Endothelial cell of umbilical vein (primary cell): ENCODE results near the gene AGMO. TPM values are rescaled to one million over a fixed set of nuclear protein-coding genes. Genes with fewer than 3 reads are reported as not detected.
A peak's percentile ranks its signal among the peaks of the same experiment; 100 is the strongest.

Experiments used
- BruUV-seq: library from RNA; stranded (reverse); fragments of 400-500 nt; replicated peaks from 2 replicates; lab custom pipeline; 2021; lab: Mats Ljungman, UMichigan
- CTCF ChIA-PET: fragments of 300-600, 350-600 bp; sonication (Branson Sonifier 250); formaldehyde crosslinking; loops from one replicate; lab custom pipeline; 2021; ENCODE audit warnings: antibody characterized with exemption, inconsistent platforms; lab: Charles Lee
- POLR2A ChIA-PET: fragments of 300-600, 350-600 bp; sonication (Branson Sonifier 250); formaldehyde crosslinking; loops from one replicate; lab custom pipeline; 2021; ENCODE audit warnings: antibody characterized with exemption, inconsistent platforms; lab: Charles Lee
- DNase-seq: peaks from one replicate; pipeline ENCODE4 v3.0.0-alpha.2; 2011; ENCODE audit warnings: low read depth, low spot score
- FAIRE-seq: peaks from 2 replicates; lab custom pipeline; 2011; peaks lifted over from hg19 to GRCh38; lab: Jason Lieb, UNC
- H2AFZ ChIP-seq: 2 replicates; pipeline ENCODE4 v1.6.0; 2012; ENCODE audit warnings: low read depth, low read length, control low read depth, inconsistent platforms
- H3K27ac ChIP-seq: 2 replicates; pipeline ENCODE4 v1.5.1; 2011; ENCODE audit warnings: low read depth, mild to moderate bottlenecking, control low read depth, low read length, moderate library complexity; ENCODE audit not compliant: insufficient read depth
- H3K27me3 ChIP-seq, 2 experiments: 2 replicates each; pipeline versions ENCODE4 v1.6.0 to v1.6.1; 2011; ENCODE audit warnings: low read length in 2 of 2, mixed read lengths in 1 of 2; ENCODE audit not compliant: control insufficient read depth in 2 of 2, insufficient read depth in 2 of 2
- H3K36me3 ChIP-seq, 2 experiments: 2 replicates in 1 of 2; 3 replicates in 1 of 2; pipeline ENCODE4 v1.5.1; 2011; ENCODE audit warnings: low read length in 2 of 2, mild to moderate bottlenecking in 1 of 2, moderate library complexity in 1 of 2; ENCODE audit not compliant: control insufficient read depth in 2 of 2, insufficient read depth in 2 of 2; ENCODE audit errors: extremely low read depth in 1 of 2
- H3K4me1 ChIP-seq: 3 replicates; pipeline ENCODE4 v1.5.1; 2011; ENCODE audit warnings: mild to moderate bottlenecking, low read length; ENCODE audit not compliant: control insufficient read depth, insufficient read depth; ENCODE audit errors: extremely low read depth
- H3K4me2 ChIP-seq: 2 replicates; pipeline ENCODE4 v1.6.1; 2011; ENCODE audit warnings: low read length, control low read depth, mixed read lengths; ENCODE audit not compliant: insufficient read depth
- H3K4me3 ChIP-seq, 3 experiments: fragments of 200-600 bp in 1 of 3; sonication (generic), shearing (Covaris generic) in 1 of 3; replicated peaks in 1 of 3; 2 replicates each; pipeline ENCODE4 v1.5.1; 2011 to 2016; ENCODE audit warnings: control low read depth in 3 of 3, low read length in 3 of 3, mild to moderate bottlenecking in 2 of 3, inconsistent platforms in 1 of 3, low read depth in 1 of 3, moderate library complexity in 1 of 3; ENCODE audit not compliant: insufficient read depth in 1 of 3
- H3K79me2 ChIP-seq: 2 replicates; pipeline ENCODE4 v1.6.0; 2012; ENCODE audit warnings: low read length, inconsistent platforms; ENCODE audit not compliant: control insufficient read depth, insufficient read depth
- H3K9ac ChIP-seq: replicated peaks from 2 replicates; pipeline ENCODE3; 2011; ENCODE audit warnings: low read length, control low read depth; ENCODE audit not compliant: insufficient read depth; ENCODE audit errors: extremely low read depth
- H3K9me1 ChIP-seq: replicated peaks from 3 replicates; pipeline ENCODE4 v1.6.0; 2011; ENCODE audit warnings: mild to moderate bottlenecking, low read length; ENCODE audit not compliant: control insufficient read depth, insufficient read depth; ENCODE audit errors: extremely low read depth
- H3K9me3 ChIP-seq: replicated peaks from 2 replicates; pipeline ENCODE4 v1.5.1; 2012; ENCODE audit warnings: low read length, inconsistent platforms; ENCODE audit not compliant: control insufficient read depth, insufficient read depth
- H4K20me1 ChIP-seq: replicated peaks from 2 replicates; pipeline ENCODE3; 2011; ENCODE audit warnings: mild to moderate bottlenecking, low read length; ENCODE audit not compliant: control insufficient read depth, insufficient read depth; ENCODE audit errors: extremely low read depth
- JUN ChIP-seq: IDR thresholded peaks from 2 replicates; pipeline ENCODE4 v1.6.1; 2011; ENCODE audit warnings: borderline replicate concordance, low read depth; ENCODE audit not compliant: insufficient read length, insufficient read depth
- MAX ChIP-seq: IDR thresholded peaks from 2 replicates; pipeline ENCODE4 v1.6.1; 2011; ENCODE audit not compliant: insufficient read depth, insufficient read length
- MYC ChIP-seq: IDR thresholded peaks from one replicate; pipeline ENCODE4 v1.6.1; 2011; ENCODE audit warnings: mild to moderate bottlenecking, low read depth, low read length
- dilution Hi-C: fragments of 300-500 bp; cut with MboI; formaldehyde crosslinking; loops from one replicate; pipeline ENCODE4 v1.15.0; 2019; ENCODE audit warnings: low sequenced_read_pairs; ENCODE audit not compliant: extremely low pct_ligation_motif_present
- intact Hi-C: fragments of 100-400 bp; cut with micrococcal nuclease; formaldehyde crosslinking; loops from one replicate; pipeline ENCODE4 v1.10.0; 2022
- polyA plus RNA-seq, 4 experiments: library from polyadenylated mRNA; depleted of rRNA in 3 of 4; stranded (reverse) in 3 of 4; unstranded in 1 of 4; fragments of >200 nt; gene quantifications; 2 replicates each; pipeline versions ENCODE4 v1.2.1 to v1.2.3, GENCODE V29; 2011 to 2012; ENCODE audit warnings: missing spikeins in 1 of 4
- total RNA-seq: library from RNA; stranded (reverse); gene quantifications from 2 replicates; pipeline ENCODE4 v1.2.3, GENCODE V29; 2021

Gene AGMO
- total and polyA plus RNA-seq, 2 donors (not counting 3 experiments of a cell fraction or from before 2014, with no cell fraction given), result 0.23 to 0.40 TPM

- DNase-seq (peak; percentile 34), FAIRE-seq (no peak)
- Histone ChIP-seq H3K9ac (no peak overlapping the region), H3K9me3 (no peaks in the 10 kb centered on the region), H3K27ac (no peak overlapping the region), H2AFZ (no peak overlapping the region), H3K4me3 (no peak overlapping the region), H3K27me3 (no peaks in the 10 kb centered on the region), H4K20me1 (no peaks in the 10 kb centered on the region), H3K36me3 (no peaks in the 10 kb centered on the region), H3K9me1 (no peaks in the 10 kb centered on the region), H3K4me1 (no peaks in the 10 kb centered on the region), H3K79me2 (no peaks in the 10 kb centered on the region), H3K4me2 (no peak overlapping the region)
- dilution Hi-C loops (no loop called here), intact Hi-C loops (no loop called here)
- ChIA-PET CTCF (no interaction called here), POLR2A (no interaction called here)
- no peak for TF ChIP-seq MAX
- TF ChIP-seq JUN, result no peak
- no peak for TF ChIP-seq MYC
- no TSS peak for BruUV-seq
Measured at GRCh38 chr7:15288741-15289140, 273.1 kb downstream of the AGMO start.

DNA sequence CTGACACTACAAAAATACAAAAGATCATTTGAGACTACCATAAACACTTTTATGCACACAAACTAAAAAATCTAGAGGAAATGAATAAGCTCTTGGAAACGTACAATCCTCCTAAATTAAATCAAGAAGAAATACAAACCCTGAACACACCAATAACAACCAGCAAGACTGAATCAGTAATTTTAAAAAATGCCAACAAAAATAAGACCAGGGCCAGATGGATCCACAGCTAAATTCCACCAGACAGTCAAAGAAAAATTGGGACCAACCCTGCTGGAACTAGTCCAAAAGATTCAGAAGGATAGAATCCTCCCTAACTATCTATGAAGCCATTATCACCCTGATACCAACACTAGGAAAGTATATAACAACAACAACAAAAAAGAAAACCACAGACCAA lies 277.4 kb downstream of the AGMO start:
- dilution Hi-C loops, result no loop called here
- Histone ChIP-seq H2AFZ (no peak overlapping the region), H3K9me1 (no peaks in the 10 kb centered on the region), H3K4me3 (no peak overlapping the region), H3K4me1 (no peaks in the 10 kb centered on the region), H3K27me3 (no peaks in the 10 kb centered on the region), H4K20me1 (no peaks in the 10 kb centered on the region), H3K9me3 (no peaks in the 10 kb centered on the region), H3K79me2 (no peaks in the 10 kb centered on the region), H3K9ac (no peak overlapping the region), H3K36me3 (no peaks in the 10 kb centered on the region), H3K4me2 (no peak overlapping the region), H3K27ac (no peak overlapping the region)
- POLR2A ChIA-PET, result no interaction called here
- FAIRE-seq, result no peak
- no peak for TF ChIP-seq MAX
- intact Hi-C loops, result no loop called here
- CTCF ChIA-PET, result no interaction called here
- no TSS peak for BruUV-seq
- DNase-seq, result no peak
